ENCODE data around the gene TRIM24. TPM values are rescaled to one million over a fixed set of nuclear protein-coding genes. Genes with fewer than 3 reads are reported as not detected.

The TRIM24 gene
- total and polyA plus RNA-seq, 10 of the 15 experiments (the other 5 are each of a cell fraction or from before 2014, with no cell fraction given) = 4.6 to 23.5 (median 13.6) TPM

- POLR2A ChIA-PET = no interaction called here
- Histone ChIP-seq H3K27ac (ENCODE audit: control insufficient read depth, insufficient read depth) (no peak overlapping the region), H3K4me1 (ENCODE audit: control insufficient read depth, insufficient read depth, low read length) (no peaks in the 10 kb centered on the region), H3K4me3 (no peak overlapping the region), H3K9me3 (replicated peaks; ENCODE audit: control insufficient read depth, insufficient read depth, low read length) (no peaks in the 10 kb centered on the region; the same call in 2 of the 3 replicates), H3K9ac (ENCODE audit: control insufficient read depth, insufficient read depth, low read length) (no peak overlapping the region), H2AFZ (ENCODE audit: control insufficient read depth, low read depth, low read length) (no peak overlapping the region), H3K79me2 (ENCODE audit: control insufficient read depth, insufficient read depth, low read length) (no peaks in the 10 kb centered on the region), H3K4me2 (ENCODE audit: control insufficient read depth, insufficient read depth) (no peak overlapping the region), H4K20me1 (ENCODE audit: control insufficient read depth, insufficient read depth) (no peaks in the 10 kb centered on the region), H3K36me3 (ENCODE audit: control insufficient read depth in 2 of 2, insufficient read depth in 2 of 2, low read length in 1 of 2) (no peaks in the 10 kb centered on the region), H3K27me3 (replicated peaks in 1 of 2; ENCODE audit: control insufficient read depth in 2 of 2, insufficient read depth in 2 of 2, low read length in 1 of 2) (no peaks in the 10 kb centered on the region)
- CTCF ChIA-PET = interaction anchor here (0.8 kb wide), 1 partner anchor 296 kb away, joined by 3 read pairs; no protein-coding TSS in a partner anchor
- SMC1A ChIA-PET (ENCODE audit: uncharacterized antibody, unreplicated experiment) = interaction anchor here (1.0 kb wide), 1 partner anchor 296 kb away, joined by 3 read pairs; no protein-coding TSS in a partner anchor
- no TSS peak for BruUV-seq (replicated peaks)
- RAD21 ChIA-PET (ENCODE audit: unreplicated experiment) = no interaction called here
- FAIRE-seq = no peak
- no peak for ATAC-seq
- DNase-seq (ENCODE audit: low read depth, low spot score) = no peak
- 48% methylated on average over 3 of the region's 3 CpGs for WGBS (ENCODE audit: insufficient coverage, insufficient replicate concordance, low lambda C conversion rate, missing lambda C conversion rate)
- intact Hi-C loops (cut with micrococcal nuclease; ENCODE audit: unreplicated experiment) = no loop called here
- in situ Hi-C loops (cut with MboI) = no loop called here
- TF ChIP-seq GATAD2B (conservative IDR thresholded peaks at IDR 0.05; ENCODE audit: low read depth) = no peak
- TF ChIP-seq SIX5 (IDR thresholded peaks at IDR 0.05; ENCODE audit: low read depth, low read length, severe bottlenecking) = no peak
- no peak for TF ChIP-seq BMI1 (IDR thresholded peaks at IDR 0.05; ENCODE audit: borderline replicate concordance)
- TF ChIP-seq MEF2B (IDR thresholded peaks at IDR 0.05; ENCODE audit: partially characterized antibody, poor library complexity, severe bottlenecking) = no peak
- TF ChIP-seq FOXK2 (IDR thresholded peaks at IDR 0.05) = no peak
- no peak for TF ChIP-seq SPI1 (IDR thresholded peaks at IDR 0.05; ENCODE audit: borderline replicate concordance, insufficient read depth, low read depth, low read length)
- TF ChIP-seq ESRRA (IDR thresholded peaks at IDR 0.05; ENCODE audit: low read length) = no peak
- no peak for TF ChIP-seq POLR2A (IDR thresholded peaks at IDR 0.05; ENCODE audit: low read depth, low read length)
- no peak for TF ChIP-seq NFXL1 (IDR thresholded peaks at IDR 0.05; ENCODE audit: borderline replicate concordance)
- TF ChIP-seq, protein P1, sequence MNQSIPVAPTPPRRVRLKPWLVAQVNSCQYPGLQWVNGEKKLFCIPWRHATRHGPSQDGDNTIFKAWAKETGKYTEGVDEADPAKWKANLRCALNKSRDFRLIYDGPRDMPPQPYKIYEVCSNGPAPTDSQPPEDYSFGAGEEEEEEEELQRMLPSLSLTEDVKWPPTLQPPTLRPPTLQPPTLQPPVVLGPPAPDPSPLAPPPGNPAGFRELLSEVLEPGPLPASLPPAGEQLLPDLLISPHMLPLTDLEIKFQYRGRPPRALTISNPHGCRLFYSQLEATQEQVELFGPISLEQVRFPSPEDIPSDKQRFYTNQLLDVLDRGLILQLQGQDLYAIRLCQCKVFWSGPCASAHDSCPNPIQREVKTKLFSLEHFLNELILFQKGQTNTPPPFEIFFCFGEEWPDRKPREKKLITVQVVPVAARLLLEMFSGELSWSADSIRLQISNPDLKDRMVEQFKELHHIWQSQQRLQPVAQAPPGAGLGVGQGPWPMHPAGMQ (IDR thresholded peaks at IDR 0.05; ENCODE audit: borderline replicate concordance) = no peak
- TF ChIP-seq RAD51 (IDR thresholded peaks at IDR 0.05) = no peak
- no peak for TF ChIP-seq TCF3 (IDR thresholded peaks at IDR 0.05; ENCODE audit: borderline replicate concordance, insufficient read depth, low read depth, low read length)
- TF ChIP-seq BACH1 (IDR thresholded peaks at IDR 0.05; ENCODE audit: borderline replicate concordance) = no peak
- no peak for TF ChIP-seq ZBTB40 (IDR thresholded peaks at IDR 0.05; ENCODE audit: borderline replicate concordance)
- no peak for TF ChIP-seq NRF1 (conservative IDR thresholded peaks at IDR 0.05; ENCODE audit: low read depth, low read length)
- no peak for TF ChIP-seq SMAD5 (IDR thresholded peaks at IDR 0.05; ENCODE audit: low read depth)
- TF ChIP-seq MEF2A (IDR thresholded peaks at IDR 0.05; ENCODE audit: insufficient read depth, low read depth, low read length) = no peak
These were observed 17.2 kb upstream of the TRIM24 start for GRCh38 chr7:138442822-138443221.

All from GM12878 (cell line).